Ovary (tissue), 3 donors: ENCODE data around the gene MFN1.

ENCODE experiments used
- EP300 ChIP-seq: sonication (generic); formaldehyde crosslinking; IDR thresholded peaks from one replicate; pipeline ENCODE4 v1.6.1; 2017; ENCODE audit warnings: antibody characterized with exemption
- POLR2A ChIP-seq: fragments of 450-650 bp; IDR thresholded peaks from one replicate; pipeline ENCODE4 v1.6.1; 2017; ENCODE audit warnings: antibody characterized with exemption, mild to moderate bottlenecking, moderate library complexity
- TF ChIP-seq, protein P1 (sequence below), 3 donors: fragments of 450-650 bp in 2 of 3; fragments of 200-600 bp in 1 of 3; IDR thresholded peaks; one replicate each; pipeline versions ENCODE4 v1.5.1 to v1.8.0; 2016 to 2022; ENCODE audit warnings: antibody characterized with exemption in 3 of 3, mild to moderate bottlenecking in 1 of 3
- donor health status: DM: no; HTN: no; CAD: no.

DNA sequence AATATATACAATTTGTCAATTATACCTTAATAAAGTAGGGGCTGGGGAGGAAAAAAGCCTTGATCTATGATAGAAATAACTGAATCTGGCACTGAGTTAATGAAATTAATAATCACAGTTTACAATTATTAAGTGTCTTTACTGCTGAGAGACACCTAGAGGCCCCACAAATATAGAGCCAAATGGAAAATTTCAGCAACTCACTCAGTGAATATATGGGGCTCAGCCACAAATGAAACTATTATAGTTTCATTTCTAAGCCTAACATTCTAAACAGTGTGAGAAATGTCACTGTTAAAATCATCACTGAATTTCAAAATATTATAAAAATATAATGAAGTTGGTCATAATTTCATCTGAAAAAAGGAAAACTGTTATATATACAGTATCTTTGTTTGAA lies 63.5 kb downstream of the MFN1 start:
- TF ChIP-seq EP300 (no peak), POLR2A (no peak)
- TF ChIP-seq, protein P1, sequence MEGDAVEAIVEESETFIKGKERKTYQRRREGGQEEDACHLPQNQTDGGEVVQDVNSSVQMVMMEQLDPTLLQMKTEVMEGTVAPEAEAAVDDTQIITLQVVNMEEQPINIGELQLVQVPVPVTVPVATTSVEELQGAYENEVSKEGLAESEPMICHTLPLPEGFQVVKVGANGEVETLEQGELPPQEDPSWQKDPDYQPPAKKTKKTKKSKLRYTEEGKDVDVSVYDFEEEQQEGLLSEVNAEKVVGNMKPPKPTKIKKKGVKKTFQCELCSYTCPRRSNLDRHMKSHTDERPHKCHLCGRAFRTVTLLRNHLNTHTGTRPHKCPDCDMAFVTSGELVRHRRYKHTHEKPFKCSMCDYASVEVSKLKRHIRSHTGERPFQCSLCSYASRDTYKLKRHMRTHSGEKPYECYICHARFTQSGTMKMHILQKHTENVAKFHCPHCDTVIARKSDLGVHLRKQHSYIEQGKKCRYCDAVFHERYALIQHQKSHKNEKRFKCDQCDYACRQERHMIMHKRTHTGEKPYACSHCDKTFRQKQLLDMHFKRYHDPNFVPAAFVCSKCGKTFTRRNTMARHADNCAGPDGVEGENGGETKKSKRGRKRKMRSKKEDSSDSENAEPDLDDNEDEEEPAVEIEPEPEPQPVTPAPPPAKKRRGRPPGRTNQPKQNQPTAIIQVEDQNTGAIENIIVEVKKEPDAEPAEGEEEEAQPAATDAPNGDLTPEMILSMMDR (IDR thresholded peaks at IDR 0.05): no peak
